NCI-H524 (cell line): Measurements from ENCODE around the gene SLC34A2.

Experiments used
- DNase-seq, 2 experiments: peaks; one replicate each; lab custom pipeline; 2025; lab: John Stamatoyannopoulos, UW

Gene SLC34A2

DNA sequence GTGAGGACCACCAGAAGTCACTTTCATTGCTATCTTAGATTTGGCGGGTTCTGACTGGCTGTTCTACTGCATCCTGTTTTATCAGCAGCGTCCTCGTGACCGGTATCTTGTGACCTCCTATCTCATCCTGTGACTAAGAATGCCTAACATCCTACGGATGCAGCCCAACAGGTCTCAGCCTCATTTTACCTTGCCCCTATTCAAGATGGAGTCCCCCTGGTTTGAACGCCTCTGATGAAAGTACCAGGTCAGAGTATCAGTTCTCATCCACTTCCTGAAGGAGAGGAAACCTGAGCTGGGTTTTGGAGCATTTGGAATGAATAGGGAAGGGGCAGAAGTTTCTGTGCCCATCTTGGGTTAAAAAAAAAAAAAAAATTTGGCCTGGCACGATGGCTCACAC, 70.2 kb downstream of the SLC34A2 start:
- no peak for DNase-seq

DNA sequence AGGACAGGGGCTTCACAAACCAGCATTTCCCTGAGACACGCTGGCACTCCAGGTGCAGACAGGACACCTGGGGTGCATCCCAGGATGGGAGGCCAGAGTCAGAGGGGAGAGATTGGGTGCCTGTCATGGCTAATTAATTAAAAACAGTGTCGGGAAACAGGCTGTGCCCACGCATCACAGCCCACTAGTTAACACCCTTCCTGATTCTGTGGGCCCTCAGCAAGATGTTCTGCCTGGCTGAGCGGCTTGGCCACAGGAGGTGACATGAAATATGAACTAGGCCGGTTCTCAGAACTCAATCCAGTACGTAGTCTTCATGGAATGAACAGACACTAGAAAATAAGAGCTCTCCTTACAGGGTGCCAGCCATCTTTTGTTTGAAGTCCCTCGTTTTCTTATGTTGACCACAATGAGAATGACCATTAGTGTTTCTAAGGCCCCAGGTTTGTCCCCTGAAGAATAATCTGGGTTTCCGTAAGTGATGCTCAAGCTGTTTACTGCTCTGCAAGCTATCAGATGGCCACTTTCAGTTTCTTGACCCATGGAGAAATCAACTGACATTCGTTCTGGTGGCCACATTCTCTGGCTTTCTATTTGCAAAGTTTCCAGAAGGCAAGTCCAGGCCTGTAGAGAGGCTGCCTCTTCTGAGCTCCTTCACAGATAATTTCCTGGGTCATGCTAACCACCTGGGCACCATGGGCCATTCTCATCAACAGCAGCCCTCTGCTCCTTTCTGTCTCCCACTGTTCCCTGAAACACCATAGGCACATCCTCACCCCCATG, 72.3 kb downstream of the SLC34A2 start:
- DNase-seq, result no peak
